Adrenal gland (tissue), 12 donors: ENCODE results near the gene CCDC122. TPM values are rescaled to one million over a fixed set of nuclear protein-coding genes. Genes with fewer than 3 reads are reported as not detected.

Experiments used
- DNase-seq, 7 donors: peaks; one replicate each; pipeline ENCODE4 v3.0.0-alpha.2; 2019 to 2020
- H3K27ac ChIP-seq, 5 donors: fragments of 200-600 bp; sonication (generic) in 4 of 5; 1 replicate in 3 of 5; 2 replicates in 2 of 5; pipeline versions ENCODE4 v1.5.1 to v1.8.0; 2016 to 2020; ENCODE audit warnings: mild to moderate bottlenecking in 1 of 5
- H3K27me3 ChIP-seq: fragments of 200-600 bp; 2 replicates; pipeline ENCODE4 v1.8.0; 2021
- H3K36me3 ChIP-seq, 2 donors: fragments of 200-600 bp; replicated peaks in 1 of 2; 1 replicate in 1 of 2; 2 replicates in 1 of 2; pipeline versions ENCODE4 v1.5.1 to v1.8.0; 2018 to 2022
- H3K4me1 ChIP-seq, 2 donors: fragments of 200-600 bp; replicated peaks in 1 of 2; 1 replicate in 1 of 2; 2 replicates in 1 of 2; pipeline versions ENCODE4 v1.5.1 to v1.8.0; 2018 to 2021
- H3K4me3 ChIP-seq, 4 donors: fragments of 200-600 bp; sonication (generic) in 3 of 4; one replicate each; pipeline ENCODE4 v1.5.1; 2016 to 2018
- H3K9me3 ChIP-seq, 3 donors: fragments of 200-600 bp; sonication (generic) in 1 of 3; replicated peaks in 1 of 3; 1 replicate in 2 of 3; 2 replicates in 1 of 3; pipeline versions ENCODE4 v1.5.1 to v1.8.0; 2016 to 2021
- CTCF ChIP-seq, 6 experiments: fragments of 450-650 bp in 4 of 6; fragments of 200-600 bp in 2 of 6; sonication (generic) in 1 of 6; IDR thresholded peaks; 1 replicate in 5 of 6; 2 replicates in 1 of 6; pipeline versions ENCODE4 v1.5.1 to v1.8.0; 2016 to 2021; ENCODE audit warnings: antibody characterized with exemption in 6 of 6, mild to moderate bottlenecking in 2 of 6, moderate library complexity in 1 of 6
- POLR2A ChIP-seq, 2 donors: fragments of 450-650 bp; IDR thresholded peaks; one replicate each; pipeline ENCODE4 v1.6.1; 2017; ENCODE audit warnings: antibody characterized with exemption in 2 of 2, mild to moderate bottlenecking in 2 of 2, moderate library complexity in 1 of 2
- WGBS, 4 donors: extraction: QIAGEN DNeasy Blood & Tissue Kit in 2 of 4; methylation state at CpG; one replicate each; pipeline versions ENCODE4 v1.1.5 to v1.1.7; 2013 to 2017; 5-methylcytosine and 5-hydroxymethylcytosine counted together
- intact Hi-C, 2 donors: fragments of 100-400 bp; cut with DNase I; formaldehyde crosslinking; loops; one replicate each; pipeline versions ENCODE4 v1.14.1 to v1.15.0; 2022 to 2023
- polyA plus RNA-seq, 3 donors: library from polyadenylated mRNA; stranded (reverse); fragments of 200-250 nt in 2 of 3; fragments of 350-450 nt in 1 of 3; fragmentation: Illumina TruSeq in 1 of 3; extraction: RNeasy Lipid Tissue Mini Kit (QIAGEN cat#74804) in 1 of 3; gene quantifications; one replicate each; pipeline ENCODE4 v1.2.3, GENCODE V29; 2013 to 2014
- total RNA-seq, 9 donors: library from RNA; depleted of rRNA in 4 of 9; stranded (reverse); fragments of >200 nt in 4 of 9; fragments of 120-200 nt in 1 of 9; fragmentation: NEBNext Ultra II Directional in 1 of 9; extraction: Animal tissue kit (Norgen Biotek cat#: 25700) in 1 of 9; gene quantifications; one replicate each; pipeline versions ENCODE4 v1.1.0 to v1.2.4, GENCODE V29; 2013 to 2023
- donor health status: healthy with polysubstance abuse.
- donor health status: Bipolar disorder and iron deficiency.
- donor health status: DM: yes; HTN: yes; CAD: no.
- donor health status: DM: no; HTN: no; CAD: no.
- donor health status: DM: no; HTN: no; CAD: no.
- donor health status: DM: yes; HTN: yes; CAD: no.

CCDC122 gene
- total and polyA plus RNA-seq, 12 donors, result 0.79 to 16.8 (median 6.6) TPM

- Histone ChIP-seq H3K4me1 (peaks cover 11 to 23% of the 10 kb centered on the region in 2 donors), H3K27ac (no peak overlapping the region), H3K36me3 (no peaks in the 10 kb centered on the region), H3K9me3 (no peaks in the 10 kb centered on the region), H3K4me3 (no peak overlapping the region), H3K27me3 (no peaks in the 10 kb centered on the region)
- intact Hi-C loops, result no loop called here
- TF ChIP-seq CTCF (IDR thresholded peaks at IDR 0.05) (no peak), POLR2A (IDR thresholded peaks at IDR 0.05) (no peak)
- no peak for DNase-seq
These were observed 2.0 kb upstream of the CCDC122 start for GRCh38 chr13:43881580-43881979.

GRCh38 chr13:43880926-43881325, 1.4 kb upstream of the CCDC122 start:
- intact Hi-C loops, result no loop called here
- H3K36me3 ChIP-seq, result no peaks in the 10 kb centered on the region
- no peaks in the 10 kb centered on the region for H3K9me3 ChIP-seq
- no peak overlapping the region for H3K27ac ChIP-seq
- H3K4me1 ChIP-seq, result peaks cover 11 to 23% of the 10 kb centered on the region in 2 donors
- TF ChIP-seq CTCF (IDR thresholded peaks at IDR 0.05), result no peak
- TF ChIP-seq POLR2A (IDR thresholded peaks at IDR 0.05), result no peak
- no peak overlapping the region for H3K4me3 ChIP-seq
- peak in 5 of 7 donors; percentile 17 to 70 (median 29) for DNase-seq
- H3K27me3 ChIP-seq, result no peaks in the 10 kb centered on the region

GRCh38 chr13:43880214-43880855, 795 bp upstream of the CCDC122 start:
- no peaks in the 10 kb centered on the region for H3K27me3 ChIP-seq
- no peak for DNase-seq
- TF ChIP-seq POLR2A (IDR thresholded peaks at IDR 0.05) (no peak), CTCF (IDR thresholded peaks at IDR 0.05) (peak in 3 of 6 experiments; percentile 8 to 21 (median 17))
- H3K9me3 ChIP-seq, result no peaks in the 10 kb centered on the region
- intact Hi-C loops, result no loop called here
- peak overlapping the region in 2 of 4 donors; percentile 57 to 96 for H3K4me3 ChIP-seq
- peak overlapping the region in 4 of 5 donors; percentile 93 to 99 (median 97) for H3K27ac ChIP-seq
- WGBS, 4 donors, result 27 to 41% (median 39%) methylated on average over 15 of the region's 15 CpGs
- H3K4me1 ChIP-seq, result peaks cover 11 to 23% of the 10 kb centered on the region in 2 donors
- no peaks in the 10 kb centered on the region for H3K36me3 ChIP-seq

GRCh38 chr13:43879755-43880181, 228 bp upstream of the CCDC122 start, which contains the start of gene LACC1:
Gene LACC1 (plus strand): TSS chr13:43879904. CDS start chr13:43880986, 1,082 bp downstream.
- TF ChIP-seq POLR2A (IDR thresholded peaks at IDR 0.05), result no peak
- TF ChIP-seq CTCF (IDR thresholded peaks at IDR 0.05), result no peak
- Histone ChIP-seq H3K4me1 (peaks cover 11 to 24% of the 10 kb centered on the region in 2 donors), H3K9me3 (no peaks in the 10 kb centered on the region), H3K27ac (peak within 1 kb of the TSS; percentile 93 to 99 (median 97)), H3K27me3 (no peaks in the 10 kb centered on the region), H3K36me3 (no peaks in the 10 kb centered on the region), H3K4me3 (peak within 1 kb of the TSS; percentile 1 to 96 (median 76))
- DNase-seq, result peak in 4 of 7 donors; percentile 41 to 69 (median 62)
- intact Hi-C loops, result no loop called here
- WGBS, 4 donors, result 0 to 3% (median 2%) methylated on average over 26 to 48 of the region's 48 CpGs
